HG02759 (cell line): Measurements from ENCODE around the gene SLC39A12.

Experiments
- ATAC-seq: cut with Tn5 transposase; IDR thresholded peaks from one replicate; pipeline ENCODE4 v1.9.1; 2021; ENCODE audit warnings: mild to moderate bottlenecking, moderate library complexity; ENCODE audit not compliant: unreplicated experiment

SLC39A12 gene

DNA sequence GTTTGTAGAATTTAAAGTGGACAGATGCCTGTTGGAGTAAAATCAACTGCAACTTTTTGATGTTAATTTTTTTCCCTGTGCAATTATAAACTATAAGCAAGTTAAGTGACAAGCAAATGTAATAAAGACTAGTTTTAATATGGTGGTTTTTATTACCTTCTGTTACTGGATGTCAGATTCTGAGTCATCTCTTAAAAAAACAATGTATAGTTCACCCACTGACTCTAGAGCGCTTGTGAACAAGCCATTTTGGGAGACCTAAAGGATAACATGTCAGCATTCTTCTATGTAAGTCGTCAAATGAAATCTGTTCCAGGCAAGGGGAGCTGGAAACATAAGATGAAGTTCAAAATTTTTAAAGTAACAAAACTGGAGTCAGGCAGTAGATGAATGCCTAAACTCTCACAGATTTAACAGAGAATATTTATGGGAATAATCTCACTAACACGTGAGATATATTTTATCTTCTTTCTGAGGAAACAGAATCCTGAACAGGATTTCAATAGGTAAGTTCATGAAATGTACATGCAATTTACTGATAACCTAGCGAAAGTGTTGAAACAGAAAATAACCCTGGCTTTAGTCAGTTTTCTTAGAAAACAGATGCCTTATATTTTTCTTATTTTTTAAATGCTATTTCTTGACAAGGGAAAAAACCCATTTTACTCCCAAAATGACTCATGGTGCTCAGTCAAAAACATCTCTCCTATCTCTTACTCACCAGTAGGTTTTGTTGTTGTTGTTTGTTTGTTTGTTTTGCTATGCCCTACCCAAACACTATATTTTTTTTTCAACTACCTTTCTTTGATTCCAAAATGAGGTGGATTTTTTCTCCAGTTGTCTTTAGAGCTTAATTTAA is 91.7 kb downstream of the SLC39A12 start:
- no peak for ATAC-seq

DNA sequence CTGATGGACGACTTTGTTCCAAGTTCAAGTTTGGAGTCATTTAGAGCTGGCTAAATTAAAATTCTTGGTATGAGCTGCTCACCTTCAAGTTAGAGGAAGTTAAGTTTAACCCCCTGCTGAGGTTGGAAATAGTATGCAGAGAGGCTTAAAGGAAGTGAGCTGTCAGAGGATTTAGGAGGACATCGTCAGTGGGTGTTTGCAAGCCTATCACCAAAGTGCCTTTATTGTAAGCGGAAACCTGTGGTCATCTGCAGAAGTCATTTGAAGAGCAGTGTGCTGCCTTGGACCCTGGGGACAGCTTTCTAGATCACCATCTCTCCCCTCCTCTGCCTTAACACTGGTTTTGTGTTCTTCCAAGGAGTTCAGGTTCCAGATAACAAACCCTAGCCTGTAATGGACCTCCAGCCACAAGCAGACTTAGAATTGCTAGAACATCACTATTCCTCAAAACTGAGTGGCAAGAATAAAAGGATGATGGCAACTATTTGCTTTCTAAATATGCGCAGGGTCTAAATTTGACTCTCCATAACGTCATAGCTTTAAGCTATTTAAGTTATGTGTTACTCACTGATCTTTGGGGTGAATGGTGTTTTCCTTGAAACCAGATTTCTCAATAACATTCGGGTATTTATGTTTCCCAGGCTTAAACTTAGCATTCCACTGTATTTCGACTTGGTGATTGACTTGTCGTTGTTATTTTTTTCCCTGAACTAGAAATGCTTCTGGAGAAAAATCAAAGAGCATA is 93.4 kb downstream of the SLC39A12 start:
- ATAC-seq, result no peak

GRCh38 chr10:18056583-18056982 is 104.9 kb downstream of the SLC39A12 start:
- no peak for ATAC-seq

GRCh38 chr10:18059826-18060559 is 108.3 kb downstream of the SLC39A12 start:
- ATAC-seq, result no peak

DNA sequence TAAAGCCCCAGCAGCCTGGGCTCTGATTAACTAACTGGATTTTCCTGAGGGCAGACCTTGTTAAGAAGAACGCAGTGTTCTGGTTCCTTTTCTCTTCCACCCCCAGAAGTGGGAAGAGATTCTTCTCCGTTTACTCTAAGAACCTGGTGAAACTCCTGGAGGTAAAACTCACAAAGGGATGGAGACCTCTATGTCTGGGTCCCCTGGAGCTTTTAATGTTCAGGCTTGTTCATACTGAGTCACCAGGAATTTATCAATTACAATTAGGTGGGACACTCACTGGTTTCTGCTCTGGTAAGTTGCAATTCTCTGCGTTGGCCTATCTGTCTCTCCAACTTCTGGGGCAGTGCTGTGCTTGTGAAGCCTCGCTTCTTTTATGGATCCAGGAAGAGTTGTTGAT is 115.2 kb downstream of the SLC39A12 start:
- ATAC-seq, result no peak

DNA sequence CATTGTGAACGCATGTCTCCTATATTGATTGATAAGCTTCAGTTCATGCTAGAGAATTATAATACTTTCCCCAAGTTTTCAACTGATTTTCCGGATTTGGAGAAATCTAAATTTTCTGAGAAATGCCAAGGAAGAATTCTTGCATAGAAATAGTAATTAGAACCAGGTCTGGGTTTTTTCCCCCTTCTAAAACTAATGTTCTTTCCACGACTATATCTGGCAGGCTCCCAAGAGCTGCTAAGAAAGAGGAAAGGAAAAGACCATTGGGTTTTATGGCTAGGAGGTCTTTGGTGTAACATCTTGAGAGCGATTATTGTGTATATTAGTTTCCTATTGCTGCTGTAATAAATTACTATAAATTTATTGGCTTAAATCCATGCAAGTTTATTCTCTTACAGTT is 116.7 kb downstream of the SLC39A12 start:
- no peak for ATAC-seq

DNA sequence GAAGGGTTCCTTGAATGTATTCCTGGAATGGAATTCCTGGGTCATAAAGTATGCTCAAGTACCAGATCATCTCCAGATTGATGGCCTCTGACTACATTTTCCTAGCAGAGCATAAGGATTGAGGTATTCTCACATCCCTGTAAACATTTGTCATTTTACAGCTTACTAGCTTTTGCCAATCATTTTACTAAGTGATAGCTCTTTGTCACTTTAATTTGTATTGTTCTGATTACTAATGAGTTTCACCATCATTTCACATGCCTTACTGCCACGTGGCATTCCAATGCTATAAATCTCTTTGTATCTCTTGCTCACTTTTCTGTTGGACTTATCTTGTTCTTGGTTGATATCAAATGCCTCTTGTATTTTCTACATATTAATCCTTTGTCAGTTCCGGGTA is 119.9 kb downstream of the SLC39A12 start:
- no peak for ATAC-seq

DNA sequence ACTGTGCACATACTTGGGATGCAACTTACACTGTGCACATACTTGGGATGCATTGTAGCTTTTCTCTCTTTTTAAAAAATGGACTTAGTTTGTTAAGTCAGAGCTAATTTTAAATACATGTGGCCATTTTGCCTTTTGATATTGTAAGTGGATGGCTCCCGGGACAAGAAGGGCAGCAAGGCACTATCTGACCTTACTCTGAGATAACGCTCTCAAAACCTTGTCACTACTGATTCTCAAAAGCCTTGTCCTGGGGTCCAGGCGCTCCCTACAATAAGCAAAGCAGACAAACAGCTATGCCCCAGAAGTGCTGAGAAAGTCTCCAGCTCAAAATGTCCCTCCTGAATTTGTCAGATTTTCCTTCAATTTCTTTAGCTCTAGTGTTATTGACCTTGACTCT is 121.6 kb downstream of the SLC39A12 start:
- no peak for ATAC-seq

- no peak for ATAC-seq
These were observed 124.2 kb downstream of the SLC39A12 start for GRCh38 chr10:18075881-18076280.

DNA sequence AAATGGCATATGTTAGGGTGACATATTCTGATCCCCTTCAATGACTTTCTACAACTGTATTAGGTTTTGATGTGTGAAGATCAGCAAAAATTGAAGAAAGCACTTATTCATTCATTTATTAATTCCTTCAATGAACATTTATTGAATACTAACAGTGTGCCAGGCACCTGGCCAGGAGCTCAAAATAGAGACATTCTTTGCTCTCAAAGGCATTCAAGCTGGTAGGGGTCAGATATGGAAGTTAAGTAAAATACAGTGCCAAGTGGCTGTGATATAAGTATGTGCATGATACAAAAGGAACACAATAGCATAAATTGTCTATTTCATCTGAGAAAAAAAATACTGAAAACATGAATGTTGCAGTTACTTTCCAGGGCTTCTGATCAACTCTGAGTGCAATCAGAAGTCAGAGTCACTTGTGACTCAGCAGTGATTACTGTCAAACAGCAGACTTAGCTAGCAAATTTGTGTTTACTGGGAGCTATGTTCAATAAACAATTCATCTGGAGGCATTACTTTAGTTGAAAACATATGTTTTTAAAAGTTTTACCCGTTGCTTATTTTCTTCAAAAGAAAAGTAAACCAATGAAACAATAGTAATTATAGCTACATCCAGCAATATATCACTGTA is 128.1 kb downstream of the SLC39A12 start:
- no peak for ATAC-seq

GRCh38 chr10:18082381-18082780 is 130.7 kb downstream of the SLC39A12 start:
- ATAC-seq, result no peak

DNA sequence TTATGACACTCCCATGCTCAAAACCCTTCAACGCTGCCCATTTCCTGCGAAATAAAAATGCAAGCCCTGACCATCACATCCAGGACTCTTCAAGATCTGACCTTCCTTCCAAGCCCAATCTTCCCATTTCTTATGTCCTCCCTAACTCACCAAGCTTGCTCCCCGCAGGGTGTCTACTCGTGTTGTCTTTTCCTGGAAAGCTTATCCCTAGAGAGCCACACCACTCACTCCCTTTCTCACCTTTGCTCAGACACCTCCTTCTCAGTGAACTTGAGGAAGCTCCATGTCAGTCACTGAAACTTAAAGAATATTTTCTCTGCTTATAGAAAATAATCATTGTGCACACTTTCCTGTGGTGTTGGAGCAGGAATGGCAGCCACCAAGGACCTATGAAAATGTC is 134.1 kb downstream of the SLC39A12 start:
- ATAC-seq, result no peak

- no peak for ATAC-seq
These were observed 135.0 kb downstream of the SLC39A12 start for GRCh38 chr10:18086746-18087145.

DNA sequence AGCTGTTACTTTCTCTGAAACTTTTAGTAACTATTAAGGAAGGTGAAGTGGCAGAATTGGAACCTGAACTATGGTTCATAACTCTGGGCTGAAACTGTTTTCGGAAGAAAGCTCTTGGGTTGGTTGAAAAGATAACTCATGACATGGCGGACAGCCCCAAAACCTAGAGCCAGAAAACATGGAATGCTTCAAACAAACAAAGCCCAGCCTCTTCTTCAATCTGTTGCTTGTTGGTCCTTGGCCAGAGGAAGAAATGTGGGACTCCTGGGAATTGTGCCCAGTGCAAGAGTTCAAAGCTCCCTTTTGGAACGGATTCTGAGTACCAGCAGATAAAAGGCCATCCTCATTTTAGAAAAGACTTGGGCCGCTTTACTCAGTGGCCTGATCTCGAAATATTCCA is 135.6 kb downstream of the SLC39A12 start:
- no peak for ATAC-seq
